SH-SY5Y (cell line): ENCODE results near the gene UBR2.

Source experiments
- GATA2 ChIP-seq: IDR thresholded peaks from 2 replicates; pipeline ENCODE4 v1.6.1; 2011; ENCODE audit warnings: mild to moderate bottlenecking, low read depth, low read length
- GATA3 ChIP-seq: IDR thresholded peaks from 2 replicates; pipeline ENCODE4 v1.6.1; 2011; ENCODE audit warnings: low read depth, mild to moderate bottlenecking, low read length, moderate library complexity

DNA sequence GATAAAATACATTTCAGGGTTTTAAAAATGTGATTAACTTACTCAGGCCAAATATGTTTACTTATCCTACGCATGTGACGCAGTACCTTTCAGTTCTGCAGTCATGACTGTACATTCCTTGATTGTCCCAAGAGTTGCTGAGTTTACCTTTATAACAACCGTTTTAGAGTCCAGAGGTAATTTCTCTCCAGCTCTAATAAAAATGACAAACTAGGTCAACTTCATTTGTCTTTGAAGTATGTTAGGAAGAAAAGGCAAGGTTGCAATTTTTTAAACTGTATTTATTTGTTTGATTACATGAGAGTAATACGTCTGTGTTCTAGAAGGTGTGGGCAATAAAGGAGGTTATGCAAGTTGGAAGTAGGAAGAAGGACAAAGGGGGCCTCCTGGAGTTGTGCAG is 38.6 kb upstream of the UBR2 start:
- TF ChIP-seq GATA2 (no peak), GATA3 (no peak)
